Measurements from ENCODE around the gene BRI3. TPM values are rescaled to one million over a fixed set of nuclear protein-coding genes. Genes with fewer than 3 reads are reported as not detected.

The BRI3 gene
- total and polyA plus RNA-seq, 10 of the 15 experiments (the other 5 are each of a cell fraction or from before 2014, with no cell fraction given), result 4.5 to 56.3 (median 21.5) TPM

DNA sequence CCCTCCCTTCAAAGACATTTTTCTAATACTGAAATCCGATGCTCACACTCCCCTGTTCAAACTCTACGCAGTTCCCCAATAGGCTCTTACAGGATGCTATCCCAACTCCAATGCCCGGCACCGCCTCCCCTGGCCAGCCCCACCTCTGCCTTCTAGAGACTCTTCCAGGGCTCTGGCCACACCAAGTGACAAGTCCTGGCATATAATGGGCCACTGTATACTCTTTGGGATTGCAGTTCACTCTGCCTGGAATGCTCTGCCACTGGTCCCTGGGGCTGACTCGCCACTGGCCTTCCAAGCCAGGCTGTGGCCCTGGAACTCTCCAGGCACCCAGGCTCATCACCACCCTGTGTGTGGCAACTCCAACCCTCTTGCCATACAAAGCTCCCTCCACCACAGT lies 3.1 kb upstream of the BRI3 start:
- Histone ChIP-seq H3K4me3 (no peak overlapping the region), H4K20me1 (ENCODE audit: control insufficient read depth, insufficient read depth) (no peaks in the 10 kb centered on the region; the same call in 1 of the 2 replicates), H3K9me3 (replicated peaks; ENCODE audit: control insufficient read depth, insufficient read depth, low read length) (no peaks in the 10 kb centered on the region), H3K27ac (ENCODE audit: control insufficient read depth, insufficient read depth) (no peak overlapping the region), H3K4me2 (ENCODE audit: control insufficient read depth, insufficient read depth) (no peak overlapping the region), H3K27me3 (replicated peaks in 1 of 2; ENCODE audit: control insufficient read depth in 2 of 2, insufficient read depth in 2 of 2, low read length in 1 of 2) (no peaks in the 10 kb centered on the region), H3K79me2 (ENCODE audit: control insufficient read depth, insufficient read depth, low read length) (peaks cover 2% of the 10 kb centered on the region; the same call in 1 of the 2 replicates), H2AFZ (ENCODE audit: control insufficient read depth, low read depth, low read length) (no peak overlapping the region), H3K9ac (ENCODE audit: control insufficient read depth, insufficient read depth, low read length) (no peak overlapping the region), H3K36me3 (ENCODE audit: control insufficient read depth in 2 of 2, insufficient read depth in 2 of 2, low read length in 1 of 2) (no peaks in the 10 kb centered on the region; a peak in 1 of 4 replicates), H3K4me1 (ENCODE audit: control insufficient read depth, insufficient read depth, low read length) (peaks cover 8% of the 10 kb centered on the region)
- in situ Hi-C loops (cut with MboI), result no loop called here
- ATAC-seq (no peak), DNase-seq (ENCODE audit: low read depth, low spot score) (no peak), FAIRE-seq (no peak)
- TF ChIP-seq POU2F2 (IDR thresholded peaks at IDR 0.05; ENCODE audit: borderline replicate concordance, low read depth, low read length) (no peak), WRNIP1 (IDR thresholded peaks at IDR 0.05; ENCODE audit: borderline replicate concordance, low read depth, low read length) (no peak)
- BruUV-seq (replicated peaks), result no TSS peak
- 91% methylated on average over 5 of the region's 5 CpGs for WGBS (ENCODE audit: insufficient coverage, insufficient replicate concordance, low lambda C conversion rate, missing lambda C conversion rate)
- intact Hi-C loops (cut with micrococcal nuclease; ENCODE audit: unreplicated experiment), result no loop called here
- ChIA-PET SMC1A (ENCODE audit: uncharacterized antibody, unreplicated experiment) (no interaction called here), CTCF (interaction anchor here (0.9 kb wide), 1 partner anchor 123 kb away, joined by 3 read pairs; no protein-coding TSS in a partner anchor), RAD21 (ENCODE audit: unreplicated experiment) (no interaction called here), POLR2A (interaction anchor here (0.7 to 1.5 kb wide), 2 partner anchors 25 to 27 kb away, joined by 3 to 4 read pairs; no protein-coding TSS in a partner anchor)

DNA sequence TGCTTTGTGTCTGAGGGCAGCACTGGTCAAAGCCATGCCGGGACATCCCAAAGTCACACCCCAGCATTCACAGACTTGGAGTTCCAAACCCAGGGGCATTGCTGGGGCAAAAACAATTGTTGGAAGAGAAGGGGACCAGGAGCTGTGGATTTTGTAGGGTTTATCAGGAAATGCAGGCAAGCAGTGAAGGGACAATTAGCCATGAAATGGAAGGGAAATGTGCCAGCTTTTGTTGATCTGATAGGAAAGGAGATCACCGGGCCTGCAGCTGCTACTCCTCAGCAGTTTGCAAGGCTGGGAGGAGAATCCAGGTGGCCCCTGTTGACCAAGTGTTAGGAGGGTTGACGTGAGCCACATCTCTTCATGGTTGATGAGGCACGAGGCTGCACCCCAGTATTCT lies 2.5 kb upstream of the BRI3 start:
- no peak overlapping the region for H2AFZ ChIP-seq (ENCODE audit: control insufficient read depth, low read depth, low read length)
- no peak for ATAC-seq
- ChIA-PET RAD21 (ENCODE audit: unreplicated experiment) (no interaction called here), CTCF (interaction anchor here (0.9 kb wide), 1 partner anchor 123 kb away, joined by 3 read pairs; no protein-coding TSS in a partner anchor), POLR2A (interaction anchor here (1.5 kb wide), 1 partner anchor 26 kb away, joined by 3 read pairs; no protein-coding TSS in a partner anchor), SMC1A (ENCODE audit: uncharacterized antibody, unreplicated experiment) (no interaction called here)
- no peak overlapping the region for H3K4me3 ChIP-seq
- FAIRE-seq, result no peak
- DNase-seq (ENCODE audit: low read depth, low spot score), result no peak
- no peak overlapping the region for H3K4me2 ChIP-seq (ENCODE audit: control insufficient read depth, insufficient read depth)
- H3K9ac ChIP-seq (ENCODE audit: control insufficient read depth, insufficient read depth, low read length), result no peak overlapping the region
- no peaks in the 10 kb centered on the region for H3K9me3 ChIP-seq (replicated peaks; ENCODE audit: control insufficient read depth, insufficient read depth, low read length)
- BruUV-seq (replicated peaks), result no TSS peak
- no peak overlapping the region for H3K27ac ChIP-seq (ENCODE audit: control insufficient read depth, insufficient read depth)
- 45% methylated on average over 4 of the region's 4 CpGs for WGBS (ENCODE audit: insufficient coverage, insufficient replicate concordance, low lambda C conversion rate, missing lambda C conversion rate)
- no peaks in the 10 kb centered on the region; a peak in 1 of 4 replicates for H3K36me3 ChIP-seq (ENCODE audit: control insufficient read depth in 2 of 2, insufficient read depth in 2 of 2, low read length in 1 of 2)
- intact Hi-C loops (cut with micrococcal nuclease; ENCODE audit: unreplicated experiment), result no loop called here
- H3K4me1 ChIP-seq (ENCODE audit: control insufficient read depth, insufficient read depth, low read length), result peaks cover 8% of the 10 kb centered on the region
- H4K20me1 ChIP-seq (ENCODE audit: control insufficient read depth, insufficient read depth), result no peaks in the 10 kb centered on the region; the same call in 1 of the 2 replicates
- in situ Hi-C loops (cut with MboI), result no loop called here
- no peaks in the 10 kb centered on the region for H3K27me3 ChIP-seq (replicated peaks in 1 of 2; ENCODE audit: control insufficient read depth in 2 of 2, insufficient read depth in 2 of 2, low read length in 1 of 2)
- peaks cover 2% of the 10 kb centered on the region; the same call in 1 of the 2 replicates for H3K79me2 ChIP-seq (ENCODE audit: control insufficient read depth, insufficient read depth, low read length)
- TF ChIP-seq CBX5 (IDR thresholded peaks at IDR 0.05; ENCODE audit: low read depth), result no peak

Data from GM12878 (cell line).